Mucosa of descending colon (tissue), 3 donors: Measurements from ENCODE around the gene AGTPBP1. TPM values are rescaled to one million over a fixed set of nuclear protein-coding genes. Genes with fewer than 3 reads are reported as not detected.

Source experiments
- ATAC-seq: fragments of 200-7000 bp; cut with Tn5 transposase; one replicate; pipeline ENCODE4 v1.9.1; 2020; ENCODE audit warnings: mild to moderate bottlenecking, moderate library complexity
- DNase-seq, 3 donors: peaks; one replicate each; pipeline ENCODE4 v3.0.0-alpha.2; 2020
- H3K36me3 ChIP-seq: fragments of 200-600 bp; one replicate; pipeline ENCODE4 v1.8.0; 2021; ENCODE audit warnings: low read depth, mild to moderate bottlenecking
- H3K4me1 ChIP-seq: fragments of 200-600 bp; one replicate; pipeline ENCODE4 v1.8.0; 2021; ENCODE audit warnings: low read depth, mild to moderate bottlenecking
- H3K4me3 ChIP-seq: fragments of 200-600 bp; one replicate; pipeline ENCODE4 v1.8.0; 2021; ENCODE audit warnings: mild to moderate bottlenecking
- H3K9me3 ChIP-seq: fragments of 200-600 bp; one replicate; pipeline ENCODE4 v1.8.0; 2021; ENCODE audit warnings: mild to moderate bottlenecking
- CTCF ChIP-seq: fragments of 200-600 bp; IDR thresholded peaks from one replicate; pipeline ENCODE4 v1.8.0; 2022; ENCODE audit warnings: antibody characterized with exemption, mild to moderate bottlenecking
- intact Hi-C, 2 donors: fragments of 100-400 bp; cut with DNase I in 1 of 2; cut with micrococcal nuclease in 1 of 2; formaldehyde crosslinking; loops; one replicate each; pipeline versions ENCODE4 v1.11.0 to v1.11.1; 2022; cut with DNase I, micrococcal nuclease
- total RNA-seq, 3 donors: library from RNA; stranded (reverse); fragmentation: NEBNext Ultra II Directional in 2 of 3; extraction: Animal tissue kit (Norgen Biotek cat#: 25700) in 2 of 3; gene quantifications; one replicate each; pipeline versions ENCODE4 v1.2.1 to v1.2.4, GENCODE V29; 2021 to 2023
- donor health status: DM: no; HTN: no; CAD: no; lungs with moderate emphysema.
- donor health status: DM: no; HTN: no; CAD: no.
- donor health status: DM: no; HTN: yes; CAD: no.

AGTPBP1 gene
- total RNA-seq, 3 donors from 2014 or later = 11.7 to 17.9 (median 15.9) TPM

- Histone ChIP-seq H3K36me3 (no peaks in the 10 kb centered on the region), H3K9me3 (no peaks in the 10 kb centered on the region), H3K4me3 (no peak overlapping the region), H3K4me1 (no peaks in the 10 kb centered on the region)
- ATAC-seq (peak; percentile 33), DNase-seq (peak in 2 of 3 donors; percentile 7 to 34)
- no peak for TF ChIP-seq CTCF
- intact Hi-C loops = no loop called here
Measured at GRCh38 chr9:85522459-85523092, 219.2 kb downstream of the AGTPBP1 start.

- DNase-seq = no peak
- TF ChIP-seq CTCF = no peak
- Histone ChIP-seq H3K4me3 (no peak overlapping the region), H3K36me3 (no peaks in the 10 kb centered on the region), H3K4me1 (no peaks in the 10 kb centered on the region), H3K9me3 (no peaks in the 10 kb centered on the region)
- intact Hi-C loops = no loop called here
- ATAC-seq = no peak
Measured at GRCh38 chr9:85521371-85522197, 220.2 kb downstream of the AGTPBP1 start.

GRCh38 chr9:85516976-85517637, 224.6 kb downstream of the AGTPBP1 start:
- DNase-seq (no peak), ATAC-seq (no peak)
- intact Hi-C loops = no loop called here
- H3K9me3 ChIP-seq = no peaks in the 10 kb centered on the region
- no peak for TF ChIP-seq CTCF
- no peak overlapping the region for H3K4me3 ChIP-seq
- H3K4me1 ChIP-seq = no peaks in the 10 kb centered on the region
- H3K36me3 ChIP-seq = no peaks in the 10 kb centered on the region

GRCh38 chr9:85516455-85516854, 225.3 kb downstream of the AGTPBP1 start:
- Histone ChIP-seq H3K9me3 (no peaks in the 10 kb centered on the region), H3K4me3 (no peak overlapping the region), H3K36me3 (no peaks in the 10 kb centered on the region), H3K4me1 (no peaks in the 10 kb centered on the region)
- DNase-seq (no peak), ATAC-seq (no peak)
- TF ChIP-seq CTCF = no peak
- intact Hi-C loops = no loop called here

GRCh38 chr9:85515021-85515420, 226.7 kb downstream of the AGTPBP1 start:
- Histone ChIP-seq H3K4me1 (no peaks in the 10 kb centered on the region), H3K4me3 (no peak overlapping the region), H3K36me3 (no peaks in the 10 kb centered on the region), H3K9me3 (no peaks in the 10 kb centered on the region)
- intact Hi-C loops = no loop called here
- DNase-seq (no peak), ATAC-seq (no peak)
- no peak for TF ChIP-seq CTCF
